ENCODE data around the gene ZMIZ1.
A peak's percentile ranks its signal among the peaks of the same experiment; 100 is the strongest.

ZMIZ1 gene

DNA sequence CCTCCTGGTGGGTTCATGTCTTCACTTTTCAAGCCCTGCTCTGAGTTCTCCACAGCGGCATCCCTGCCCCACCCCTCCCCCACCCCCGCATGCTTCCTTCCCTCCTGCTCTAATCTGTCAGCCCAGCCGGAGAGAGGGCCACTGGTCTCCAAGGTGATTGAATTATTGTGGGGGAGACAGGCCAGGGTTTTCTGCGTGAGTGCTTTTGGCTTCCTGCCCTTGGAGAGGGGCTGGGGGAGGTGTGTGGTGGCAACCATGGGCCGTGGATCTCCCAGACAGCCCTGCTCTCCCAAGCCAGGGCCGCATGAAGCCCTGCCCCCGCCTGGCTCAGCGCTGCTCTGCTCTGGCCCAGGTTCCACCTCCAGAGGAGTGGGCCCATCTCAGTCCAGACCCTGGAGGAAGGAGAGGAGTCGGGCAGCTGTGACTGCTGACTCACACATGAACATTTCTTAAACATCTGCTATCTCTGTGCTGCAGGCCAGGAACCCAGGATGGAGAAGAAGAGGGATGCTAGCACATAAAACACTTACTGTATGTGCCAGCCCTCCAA is 109.9 kb downstream of the ZMIZ1 start:
- Histone ChIP-seq H3K9me3 (ENCODE audit: control insufficient read depth, insufficient read depth, low read depth, low read length) (no peaks in the 10 kb centered on the region), H3K4me3 (ENCODE audit: low read depth, low read length) (no peak overlapping the region), H3K36me3 (ENCODE audit: control insufficient read depth in 2 of 2, insufficient read depth in 1 of 2, low read length in 2 of 2) (no peaks in the 10 kb centered on the region), H3K4me1 (ENCODE audit: control insufficient read depth, insufficient read depth, low read length) (peaks cover 3% of the 10 kb centered on the region; the same call in 1 of the 2 replicates), H3K27ac (ENCODE audit: extremely low read depth, low read depth, low read length) (no peak overlapping the region)
- ChIA-PET CTCF (interaction anchor here (1.5 kb wide), 1 partner anchor 16 kb away, joined by 6 read pairs; no protein-coding TSS in a partner anchor), POLR2A (interaction anchor here (1.0 kb wide), 1 partner anchor 27 kb away, joined by 4 read pairs; no protein-coding TSS in a partner anchor)
- TF ChIP-seq EGR2 (tag by site-specific recombination; IDR thresholded peaks at IDR 0.05; ENCODE audit: low read depth): peak; percentile 94; the same call in 1 of the 2 replicates
- TF ChIP-seq KLF16 (tag by site-specific recombination; IDR thresholded peaks at IDR 0.05): no peak
- no peak for TF ChIP-seq ZNF670 (tag by site-specific recombination; IDR thresholded peaks at IDR 0.05; ENCODE audit: low read depth)
- TF ChIP-seq ZFP69B (tag by site-specific recombination; IDR thresholded peaks at IDR 0.05): peak; percentile 77; the same call in 1 of the 2 replicates
- TF ChIP-seq ZNF169 (tag by site-specific recombination; IDR thresholded peaks at IDR 0.05): no peak
- TF ChIP-seq, protein P1, sequence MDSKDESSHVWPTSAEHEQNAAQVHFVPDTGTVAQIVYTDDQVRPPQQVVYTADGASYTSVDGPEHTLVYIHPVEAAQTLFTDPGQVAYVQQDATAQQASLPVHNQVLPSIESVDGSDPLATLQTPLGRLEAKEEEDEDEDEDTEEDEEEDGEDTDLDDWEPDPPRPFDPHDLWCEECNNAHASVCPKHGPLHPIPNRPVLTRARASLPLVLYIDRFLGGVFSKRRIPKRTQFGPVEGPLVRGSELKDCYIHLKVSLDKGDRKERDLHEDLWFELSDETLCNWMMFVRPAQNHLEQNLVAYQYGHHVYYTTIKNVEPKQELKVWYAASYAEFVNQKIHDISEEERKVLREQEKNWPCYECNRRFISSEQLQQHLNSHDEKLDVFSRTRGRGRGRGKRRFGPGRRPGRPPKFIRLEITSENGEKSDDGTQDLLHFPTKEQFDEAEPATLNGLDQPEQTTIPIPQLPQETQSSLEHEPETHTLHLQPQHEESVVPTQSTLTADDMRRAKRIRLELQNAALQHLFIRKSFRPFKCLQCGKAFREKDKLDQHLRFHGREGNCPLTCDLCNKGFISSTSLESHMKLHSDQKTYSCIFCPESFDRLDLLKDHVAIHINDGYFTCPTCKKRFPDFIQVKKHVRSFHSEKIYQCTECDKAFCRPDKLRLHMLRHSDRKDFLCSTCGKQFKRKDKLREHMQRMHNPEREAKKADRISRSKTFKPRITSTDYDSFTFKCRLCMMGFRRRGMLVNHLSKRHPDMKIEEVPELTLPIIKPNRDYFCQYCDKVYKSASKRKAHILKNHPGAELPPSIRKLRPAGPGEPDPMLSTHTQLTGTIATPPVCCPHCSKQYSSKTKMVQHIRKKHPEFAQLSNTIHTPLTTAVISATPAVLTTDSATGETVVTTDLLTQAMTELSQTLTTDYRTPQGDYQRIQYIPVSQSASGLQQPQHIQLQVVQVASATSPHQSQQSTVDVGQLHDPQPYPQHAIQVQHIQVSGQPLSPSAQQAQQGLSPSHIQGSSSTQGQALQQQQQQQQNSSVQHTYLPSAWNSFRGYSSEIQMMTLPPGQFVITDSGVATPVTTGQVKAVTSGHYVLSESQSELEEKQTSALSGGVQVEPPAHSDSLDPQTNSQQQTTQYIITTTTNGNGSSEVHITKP (tag by site-specific recombination; IDR thresholded peaks at IDR 0.05): peak; percentile 54; the same call in 1 of the 2 replicates
- no peak for TF ChIP-seq WT1 (tag by site-specific recombination; IDR thresholded peaks at IDR 0.05)
- no peak for TF ChIP-seq ZNF311 (tag by site-specific recombination; IDR thresholded peaks at IDR 0.05; ENCODE audit: borderline replicate concordance)
- TF ChIP-seq, protein P2, sequence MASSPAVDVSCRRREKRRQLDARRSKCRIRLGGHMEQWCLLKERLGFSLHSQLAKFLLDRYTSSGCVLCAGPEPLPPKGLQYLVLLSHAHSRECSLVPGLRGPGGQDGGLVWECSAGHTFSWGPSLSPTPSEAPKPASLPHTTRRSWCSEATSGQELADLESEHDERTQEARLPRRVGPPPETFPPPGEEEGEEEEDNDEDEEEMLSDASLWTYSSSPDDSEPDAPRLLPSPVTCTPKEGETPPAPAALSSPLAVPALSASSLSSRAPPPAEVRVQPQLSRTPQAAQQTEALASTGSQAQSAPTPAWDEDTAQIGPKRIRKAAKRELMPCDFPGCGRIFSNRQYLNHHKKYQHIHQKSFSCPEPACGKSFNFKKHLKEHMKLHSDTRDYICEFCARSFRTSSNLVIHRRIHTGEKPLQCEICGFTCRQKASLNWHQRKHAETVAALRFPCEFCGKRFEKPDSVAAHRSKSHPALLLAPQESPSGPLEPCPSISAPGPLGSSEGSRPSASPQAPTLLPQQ (tag by site-specific recombination; IDR thresholded peaks at IDR 0.05): peak; percentile 95
- no peak for TF ChIP-seq ZNF544 (tag by site-specific recombination; IDR thresholded peaks at IDR 0.05)
- TF ChIP-seq ZNF391 (tag by site-specific recombination; IDR thresholded peaks at IDR 0.05; ENCODE audit: borderline replicate concordance, low read depth): no peak
- TF ChIP-seq ZNF777 (tag by site-specific recombination; IDR thresholded peaks at IDR 0.05; ENCODE audit: borderline replicate concordance): no peak
- no peak for TF ChIP-seq ZNF404 (tag by site-specific recombination; IDR thresholded peaks at IDR 0.05)
- TF ChIP-seq GLIS1 (tag by site-specific recombination; IDR thresholded peaks at IDR 0.05): peak; percentile 52; the same call in 1 of the 2 replicates
- no peak for TF ChIP-seq SCRT1 (tag by site-specific recombination; IDR thresholded peaks at IDR 0.05; ENCODE audit: borderline replicate concordance)
- no peak for TF ChIP-seq KLF1 (tag by site-specific recombination; IDR thresholded peaks at IDR 0.05)
- TF ChIP-seq SP7 (tag by site-specific recombination; IDR thresholded peaks at IDR 0.05): 0 out of 2 replicates have a peak, but pooled peaks have one; percentile 18
- 0 out of 2 replicates have a peak, but pooled peaks have one; percentile 12 for TF ChIP-seq GLIS2 (tag by site-specific recombination; IDR thresholded peaks at IDR 0.05)
- no peak for TF ChIP-seq ZNF366 (tag by site-specific recombination; conservative IDR thresholded peaks at IDR 0.05)
- TF ChIP-seq, protein P3, sequence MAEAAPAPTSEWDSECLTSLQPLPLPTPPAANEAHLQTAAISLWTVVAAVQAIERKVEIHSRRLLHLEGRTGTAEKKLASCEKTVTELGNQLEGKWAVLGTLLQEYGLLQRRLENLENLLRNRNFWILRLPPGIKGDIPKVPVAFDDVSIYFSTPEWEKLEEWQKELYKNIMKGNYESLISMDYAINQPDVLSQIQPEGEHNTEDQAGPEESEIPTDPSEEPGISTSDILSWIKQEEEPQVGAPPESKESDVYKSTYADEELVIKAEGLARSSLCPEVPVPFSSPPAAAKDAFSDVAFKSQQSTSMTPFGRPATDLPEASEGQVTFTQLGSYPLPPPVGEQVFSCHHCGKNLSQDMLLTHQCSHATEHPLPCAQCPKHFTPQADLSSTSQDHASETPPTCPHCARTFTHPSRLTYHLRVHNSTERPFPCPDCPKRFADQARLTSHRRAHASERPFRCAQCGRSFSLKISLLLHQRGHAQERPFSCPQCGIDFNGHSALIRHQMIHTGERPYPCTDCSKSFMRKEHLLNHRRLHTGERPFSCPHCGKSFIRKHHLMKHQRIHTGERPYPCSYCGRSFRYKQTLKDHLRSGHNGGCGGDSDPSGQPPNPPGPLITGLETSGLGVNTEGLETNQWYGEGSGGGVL (tag by site-specific recombination; IDR thresholded peaks at IDR 0.05): peak; percentile 93
- TF ChIP-seq, protein P4, sequence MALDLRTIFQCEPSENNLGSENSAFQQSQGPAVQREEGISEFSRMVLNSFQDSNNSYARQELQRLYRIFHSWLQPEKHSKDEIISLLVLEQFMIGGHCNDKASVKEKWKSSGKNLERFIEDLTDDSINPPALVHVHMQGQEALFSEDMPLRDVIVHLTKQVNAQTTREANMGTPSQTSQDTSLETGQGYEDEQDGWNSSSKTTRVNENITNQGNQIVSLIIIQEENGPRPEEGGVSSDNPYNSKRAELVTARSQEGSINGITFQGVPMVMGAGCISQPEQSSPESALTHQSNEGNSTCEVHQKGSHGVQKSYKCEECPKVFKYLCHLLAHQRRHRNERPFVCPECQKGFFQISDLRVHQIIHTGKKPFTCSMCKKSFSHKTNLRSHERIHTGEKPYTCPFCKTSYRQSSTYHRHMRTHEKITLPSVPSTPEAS (tag by site-specific recombination; IDR thresholded peaks at IDR 0.05): no peak
- TF ChIP-seq ZNF558 (tag by site-specific recombination; IDR thresholded peaks at IDR 0.05): no peak
- no peak for TF ChIP-seq ZNF660 (tag by site-specific recombination; IDR thresholded peaks at IDR 0.05)
- TF ChIP-seq ZFHX2 (tag by site-specific recombination; conservative IDR thresholded peaks at IDR 0.05): peak; percentile 85
- no peak for TF ChIP-seq ZBTB1 (tag by site-specific recombination; IDR thresholded peaks at IDR 0.05)
- no peak for TF ChIP-seq ZBTB17 (tag by site-specific recombination; IDR thresholded peaks at IDR 0.05)

Measured in HEK293 (cell line).